OCI-LY3 (cell line): ENCODE results near the gene CD86.

Experiments
- EZH2phosphoT487 ChIP-seq: fragments of 200-600 bp; shearing (Covaris generic); IDR thresholded peaks from 2 replicates; pipeline ENCODE4 v1.6.1; 2018; ENCODE audit warnings: antibody characterized with exemption, mixed run types, low read depth
- TF ChIP-seq, protein P1 (sequence below): fragments of 200-600, 300-600 bp; sonication (generic); IDR thresholded peaks from 2 replicates; pipeline ENCODE4 v1.5.1; 2014; ENCODE audit warnings: antibody characterized with exemption, low read length, low read depth

DNA sequence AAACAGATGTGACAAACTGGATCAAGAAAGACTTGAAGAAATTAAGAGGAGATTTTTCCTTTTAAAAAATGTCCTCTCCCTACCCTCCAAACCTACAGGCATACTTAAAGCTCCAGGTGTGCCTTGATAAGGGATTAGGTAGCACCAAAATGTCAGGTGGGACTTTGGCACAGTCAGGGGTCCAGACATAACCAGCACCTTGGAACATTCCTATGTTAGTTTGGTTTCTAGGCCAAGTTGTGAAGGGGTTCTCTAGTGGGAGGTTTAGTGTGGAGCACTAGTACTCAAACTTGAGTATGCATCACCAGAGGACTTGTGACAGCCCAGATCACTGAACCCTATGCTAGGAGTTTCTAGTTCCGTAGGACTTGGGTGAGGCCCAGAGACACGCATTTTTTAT is 47.0 kb upstream of the CD86 start:
- TF ChIP-seq, protein P1, sequence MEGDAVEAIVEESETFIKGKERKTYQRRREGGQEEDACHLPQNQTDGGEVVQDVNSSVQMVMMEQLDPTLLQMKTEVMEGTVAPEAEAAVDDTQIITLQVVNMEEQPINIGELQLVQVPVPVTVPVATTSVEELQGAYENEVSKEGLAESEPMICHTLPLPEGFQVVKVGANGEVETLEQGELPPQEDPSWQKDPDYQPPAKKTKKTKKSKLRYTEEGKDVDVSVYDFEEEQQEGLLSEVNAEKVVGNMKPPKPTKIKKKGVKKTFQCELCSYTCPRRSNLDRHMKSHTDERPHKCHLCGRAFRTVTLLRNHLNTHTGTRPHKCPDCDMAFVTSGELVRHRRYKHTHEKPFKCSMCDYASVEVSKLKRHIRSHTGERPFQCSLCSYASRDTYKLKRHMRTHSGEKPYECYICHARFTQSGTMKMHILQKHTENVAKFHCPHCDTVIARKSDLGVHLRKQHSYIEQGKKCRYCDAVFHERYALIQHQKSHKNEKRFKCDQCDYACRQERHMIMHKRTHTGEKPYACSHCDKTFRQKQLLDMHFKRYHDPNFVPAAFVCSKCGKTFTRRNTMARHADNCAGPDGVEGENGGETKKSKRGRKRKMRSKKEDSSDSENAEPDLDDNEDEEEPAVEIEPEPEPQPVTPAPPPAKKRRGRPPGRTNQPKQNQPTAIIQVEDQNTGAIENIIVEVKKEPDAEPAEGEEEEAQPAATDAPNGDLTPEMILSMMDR = no peak
- no peak for TF ChIP-seq EZH2phosphoT487
